Measurements from ENCODE around the gene FCER2. TPM values are rescaled to one million over a fixed set of nuclear protein-coding genes. Genes with fewer than 3 reads are reported as not detected.

The FCER2 gene
- total RNA-seq, 6 experiments from 2014 or later = not detected

DNA sequence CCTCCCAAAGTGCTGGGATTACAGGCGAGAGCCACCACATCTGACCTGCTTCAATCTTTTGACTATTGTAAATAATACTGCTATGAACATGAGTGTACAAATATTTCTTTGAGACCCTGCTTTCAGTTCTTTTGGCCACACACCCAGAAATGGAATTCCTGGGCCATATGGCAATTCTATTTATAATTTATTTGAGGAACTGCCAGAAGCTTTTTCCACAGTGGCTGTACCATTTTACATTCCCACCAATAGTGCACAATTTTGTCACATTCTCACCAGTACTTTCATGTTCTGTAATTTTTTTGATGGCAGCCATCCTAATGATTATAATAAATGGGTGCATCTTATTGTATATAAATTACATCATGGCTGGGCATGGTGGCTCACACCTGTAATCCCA, 13.7 kb upstream of the FCER2 start:
- no peaks in the 10 kb centered on the region; the same call in 1 of the 2 replicates for H3K9me3 Mint-ChIP-seq
- no peak overlapping the region for H3K4me3 Mint-ChIP-seq
- TF ChIP-seq, protein P1, sequence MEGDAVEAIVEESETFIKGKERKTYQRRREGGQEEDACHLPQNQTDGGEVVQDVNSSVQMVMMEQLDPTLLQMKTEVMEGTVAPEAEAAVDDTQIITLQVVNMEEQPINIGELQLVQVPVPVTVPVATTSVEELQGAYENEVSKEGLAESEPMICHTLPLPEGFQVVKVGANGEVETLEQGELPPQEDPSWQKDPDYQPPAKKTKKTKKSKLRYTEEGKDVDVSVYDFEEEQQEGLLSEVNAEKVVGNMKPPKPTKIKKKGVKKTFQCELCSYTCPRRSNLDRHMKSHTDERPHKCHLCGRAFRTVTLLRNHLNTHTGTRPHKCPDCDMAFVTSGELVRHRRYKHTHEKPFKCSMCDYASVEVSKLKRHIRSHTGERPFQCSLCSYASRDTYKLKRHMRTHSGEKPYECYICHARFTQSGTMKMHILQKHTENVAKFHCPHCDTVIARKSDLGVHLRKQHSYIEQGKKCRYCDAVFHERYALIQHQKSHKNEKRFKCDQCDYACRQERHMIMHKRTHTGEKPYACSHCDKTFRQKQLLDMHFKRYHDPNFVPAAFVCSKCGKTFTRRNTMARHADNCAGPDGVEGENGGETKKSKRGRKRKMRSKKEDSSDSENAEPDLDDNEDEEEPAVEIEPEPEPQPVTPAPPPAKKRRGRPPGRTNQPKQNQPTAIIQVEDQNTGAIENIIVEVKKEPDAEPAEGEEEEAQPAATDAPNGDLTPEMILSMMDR (IDR thresholded peaks at IDR 0.05) = no peak
- H3K27ac Mint-ChIP-seq = no peak overlapping the region
- no peaks in the 10 kb centered on the region for H3K36me3 Mint-ChIP-seq (ENCODE audit: low read depth)
- DNase-seq = no peak
- H3K4me1 Mint-ChIP-seq (ENCODE audit: low read depth) = no peaks in the 10 kb centered on the region
- peaks cover 10% of the 10 kb centered on the region for H3K27me3 Mint-ChIP-seq (ENCODE audit: insufficient read depth)

DNA sequence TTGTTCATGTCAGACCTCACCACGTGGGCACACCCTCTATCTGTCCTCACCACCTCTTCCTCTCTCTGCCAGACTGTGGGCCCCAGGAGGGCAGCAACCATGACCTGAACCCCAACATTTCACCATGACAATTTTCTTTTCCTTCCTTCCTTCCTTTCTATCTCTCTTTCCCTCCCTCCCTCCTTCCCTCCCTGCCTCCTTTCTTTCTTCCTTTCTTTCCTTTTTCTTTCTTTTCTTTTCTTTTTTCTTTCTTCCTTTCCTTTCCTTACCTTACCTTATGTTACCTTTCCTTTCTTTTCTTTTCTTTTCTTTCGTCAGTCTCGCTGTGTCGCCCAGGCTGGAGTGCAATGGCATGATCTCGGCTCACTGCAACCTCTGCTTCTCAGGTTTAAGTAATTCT, 8.7 kb upstream of the FCER2 start:
- TF ChIP-seq, protein P1 (IDR thresholded peaks at IDR 0.05) = no peak
- no peaks in the 10 kb centered on the region for H3K4me1 Mint-ChIP-seq (ENCODE audit: low read depth)
- H3K36me3 Mint-ChIP-seq (ENCODE audit: low read depth) = no peaks in the 10 kb centered on the region
- H3K4me3 Mint-ChIP-seq = no peak overlapping the region
- no peak overlapping the region for H3K27ac Mint-ChIP-seq
- no peak for DNase-seq
- H3K27me3 Mint-ChIP-seq (ENCODE audit: insufficient read depth) = peaks cover 13% of the 10 kb centered on the region
- H3K9me3 Mint-ChIP-seq = no peaks in the 10 kb centered on the region

DNA sequence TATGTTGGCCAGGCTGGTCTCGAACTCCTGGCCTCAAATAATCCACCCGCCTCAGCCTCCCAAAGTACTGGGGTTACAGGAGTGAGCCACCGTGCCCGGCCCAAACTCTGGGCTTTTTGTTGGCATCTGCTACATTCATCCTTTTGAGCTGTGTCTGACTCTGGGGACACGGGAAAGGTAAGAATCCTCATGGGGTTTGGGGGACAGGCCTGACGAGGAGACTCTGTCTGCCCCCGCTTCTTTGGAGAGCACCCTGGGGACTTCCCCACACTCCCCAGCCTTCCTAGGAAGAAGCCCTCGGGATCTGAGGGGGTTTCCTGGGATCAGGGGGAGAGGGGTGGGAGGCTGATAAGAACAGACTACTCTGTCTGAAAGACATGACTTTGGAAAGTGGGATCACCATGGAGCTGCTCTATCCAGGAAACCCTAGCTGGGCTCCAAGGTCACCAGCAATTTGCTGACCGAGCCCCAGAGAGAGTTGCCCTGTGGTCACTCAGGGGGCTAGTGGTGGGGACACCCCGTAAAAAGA, 8.1 kb upstream of the FCER2 start:
- Mint-ChIP-seq H3K9me3 (no peaks in the 10 kb centered on the region), H3K4me1 (ENCODE audit: low read depth) (no peaks in the 10 kb centered on the region), H3K36me3 (ENCODE audit: low read depth) (no peaks in the 10 kb centered on the region), H3K27me3 (ENCODE audit: insufficient read depth) (peaks cover 11% of the 10 kb centered on the region), H3K27ac (no peak overlapping the region), H3K4me3 (no peak overlapping the region)
- TF ChIP-seq, protein P1 (IDR thresholded peaks at IDR 0.05) = no peak
- DNase-seq = no peak

- TF ChIP-seq, protein P1 (IDR thresholded peaks at IDR 0.05) = no peak
- Mint-ChIP-seq H3K4me1 (ENCODE audit: low read depth) (no peaks in the 10 kb centered on the region), H3K9me3 (no peaks in the 10 kb centered on the region), H3K4me3 (no peak overlapping the region), H3K36me3 (ENCODE audit: low read depth) (no peaks in the 10 kb centered on the region), H3K27me3 (ENCODE audit: insufficient read depth) (peaks cover 16% of the 10 kb centered on the region), H3K27ac (no peak overlapping the region)
- no peak for DNase-seq
These were observed 5.1 kb upstream of the FCER2 start for GRCh38 chr19:7706955-7707456.

DNA sequence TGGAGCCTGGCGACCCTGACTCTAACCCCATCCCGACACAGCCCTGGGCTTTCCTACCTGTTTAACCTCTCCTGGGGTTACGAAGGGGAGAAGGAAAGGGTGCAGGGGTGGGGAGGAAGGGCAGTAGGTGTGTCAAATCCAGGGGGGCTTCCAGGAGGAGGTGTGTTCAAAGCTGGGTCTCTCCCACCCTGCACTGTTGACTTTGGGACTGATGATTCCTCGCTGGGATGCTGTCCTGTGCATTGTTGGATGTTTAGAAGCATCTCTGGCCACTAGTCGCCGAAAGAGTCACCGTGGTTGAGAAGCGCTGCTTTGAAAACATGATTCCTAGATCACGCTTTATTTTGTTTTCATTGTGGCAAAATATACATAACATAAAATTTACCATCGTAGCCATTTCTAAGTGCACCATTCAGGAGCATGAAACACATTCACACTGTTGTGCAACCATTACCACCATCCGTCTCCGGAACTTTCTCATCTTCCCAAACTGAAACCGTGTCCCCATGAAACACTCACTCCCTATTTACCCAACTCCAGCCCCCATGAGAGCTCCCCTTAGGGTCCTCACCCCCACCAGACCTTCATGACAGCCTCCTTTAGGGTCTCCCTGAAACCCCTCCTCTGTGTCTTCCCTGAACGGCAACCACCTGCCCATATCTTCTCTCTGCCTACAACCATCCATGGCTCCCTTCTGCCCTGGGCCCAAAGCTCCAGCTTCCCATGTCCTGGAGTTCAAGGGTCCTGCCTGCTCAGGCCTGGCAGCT, 4.4 kb upstream of the FCER2 start:
- TF ChIP-seq, protein P1 (IDR thresholded peaks at IDR 0.05) = no peak
- no peaks in the 10 kb centered on the region for H3K9me3 Mint-ChIP-seq
- H3K4me1 Mint-ChIP-seq (ENCODE audit: low read depth) = no peaks in the 10 kb centered on the region
- no peak overlapping the region for H3K4me3 Mint-ChIP-seq
- H3K27me3 Mint-ChIP-seq (ENCODE audit: insufficient read depth) = peaks cover 17% of the 10 kb centered on the region
- H3K36me3 Mint-ChIP-seq (ENCODE audit: low read depth) = no peaks in the 10 kb centered on the region
- DNase-seq = no peak
- no peak overlapping the region for H3K27ac Mint-ChIP-seq
